GM18870 (cell line): ENCODE data around the gene BHLHE23.
"Not testable (repeated sequence)": the region's sequence is repeated elsewhere in the genome, so short reads cannot be mapped to it uniquely, and the experiment has no call there.

Source experiments
- ATAC-seq: cut with Tn5 transposase; IDR thresholded peaks from one replicate; pipeline ENCODE4 v1.9.1; 2021; ENCODE audit warnings: moderate library complexity; ENCODE audit not compliant: unreplicated experiment

Gene BHLHE23

GRCh38 chr20:63043348-63044203 lies 36.8 kb upstream of the BHLHE23 start:
- ATAC-seq: no peak

GRCh38 chr20:63042448-63043071 lies 35.8 kb upstream of the BHLHE23 start:
- no peak for ATAC-seq

GRCh38 chr20:63041776-63042175 lies 35.0 kb upstream of the BHLHE23 start:
- no peak for ATAC-seq

- ATAC-seq: no peak
Observed at GRCh38 chr20:63037669-63038268, 31.0 kb upstream of the BHLHE23 start.

- no peak for ATAC-seq
Observed at GRCh38 chr20:63036291-63036690, 29.5 kb upstream of the BHLHE23 start.

GRCh38 chr20:63035603-63036185 lies 28.9 kb upstream of the BHLHE23 start:
- ATAC-seq: no peak

- not testable (repeated sequence) for ATAC-seq
Observed at GRCh38 chr20:63034710-63035602, 28.2 kb upstream of the BHLHE23 start.

GRCh38 chr20:63033794-63034709 lies 27.3 kb upstream of the BHLHE23 start:
- ATAC-seq: no peak

GRCh38 chr20:63032861-63033793 lies 26.4 kb upstream of the BHLHE23 start:
- ATAC-seq: no peak

GRCh38 chr20:63032026-63032800 lies 25.4 kb upstream of the BHLHE23 start:
- no peak for ATAC-seq

- ATAC-seq: no peak
Observed at GRCh38 chr20:63031251-63032014, 24.7 kb upstream of the BHLHE23 start.

- no peak for ATAC-seq
Observed at GRCh38 chr20:63029358-63030121, 22.8 kb upstream of the BHLHE23 start.

- ATAC-seq: no peak
Observed at GRCh38 chr20:63028461-63028921, 21.7 kb upstream of the BHLHE23 start.

- ATAC-seq: no peak
Observed at GRCh38 chr20:63027922-63028389, 21.2 kb upstream of the BHLHE23 start.

- no peak for ATAC-seq
Observed at GRCh38 chr20:63027221-63027921, 20.6 kb upstream of the BHLHE23 start.
